AG08395 (cell line): ENCODE measurements around the gene PM20D1.

ENCODE experiments used
- DNase-seq: peaks from one replicate; pipeline ENCODE4 v3.0.0; 2012; ENCODE audit warnings: mixed read lengths, low spot score

Gene PM20D1

GRCh38 chr1:205803986-205804385, 45.9 kb downstream of the PM20D1 start:
- DNase-seq = no peak

DNA sequence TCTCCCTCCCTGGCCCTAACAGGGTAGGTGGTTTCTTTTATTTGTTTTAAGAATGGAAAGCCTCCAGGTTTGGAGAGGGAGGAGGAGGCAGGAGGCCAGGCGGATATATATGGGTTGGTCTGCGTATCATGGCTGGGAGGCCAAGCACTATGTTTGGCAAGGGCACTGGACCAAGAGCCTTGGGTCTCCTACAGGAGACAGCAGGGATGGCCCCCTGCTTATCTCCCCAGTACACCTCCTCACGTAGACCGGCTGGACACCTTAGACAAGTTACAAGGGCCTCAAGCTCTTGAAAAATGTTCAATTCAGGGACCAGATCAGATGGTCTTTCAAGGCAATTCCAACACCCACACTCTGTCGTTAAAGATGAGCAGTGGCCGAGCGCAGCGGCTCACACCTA, 47.9 kb downstream of the PM20D1 start:
- no peak for DNase-seq

- DNase-seq = no peak
Observed at GRCh38 chr1:205800981-205801703, 48.8 kb downstream of the PM20D1 start.

DNA sequence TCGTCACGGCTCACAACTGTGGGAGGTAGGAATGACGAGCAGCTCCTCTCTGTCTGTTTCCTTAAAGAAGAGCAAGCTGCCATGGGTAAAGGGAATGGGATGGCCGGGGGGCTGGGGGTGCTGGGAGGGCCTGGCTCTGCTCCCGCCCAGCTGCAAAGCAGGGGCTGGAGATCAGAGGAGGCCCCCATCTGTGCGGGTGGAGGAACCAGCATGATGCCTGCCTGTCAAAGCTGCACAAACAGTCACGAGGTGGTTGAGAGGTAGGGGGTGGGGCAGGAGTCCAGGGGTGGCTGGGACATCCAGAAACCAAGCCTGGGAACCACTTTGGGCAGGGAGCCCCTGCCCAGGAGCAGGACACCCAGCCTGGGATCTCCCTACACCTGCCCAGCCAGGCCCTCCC, 49.5 kb downstream of the PM20D1 start:
- DNase-seq = no peak

GRCh38 chr1:205798577-205798976, 51.4 kb downstream of the PM20D1 start:
- no peak for DNase-seq

GRCh38 chr1:205797168-205797567, 52.8 kb downstream of the PM20D1 start:
- DNase-seq = no peak

GRCh38 chr1:205794011-205794730, 55.8 kb downstream of the PM20D1 start:
- no peak for DNase-seq

- no peak for DNase-seq
Observed at GRCh38 chr1:205792961-205793673, 56.8 kb downstream of the PM20D1 start.

DNA sequence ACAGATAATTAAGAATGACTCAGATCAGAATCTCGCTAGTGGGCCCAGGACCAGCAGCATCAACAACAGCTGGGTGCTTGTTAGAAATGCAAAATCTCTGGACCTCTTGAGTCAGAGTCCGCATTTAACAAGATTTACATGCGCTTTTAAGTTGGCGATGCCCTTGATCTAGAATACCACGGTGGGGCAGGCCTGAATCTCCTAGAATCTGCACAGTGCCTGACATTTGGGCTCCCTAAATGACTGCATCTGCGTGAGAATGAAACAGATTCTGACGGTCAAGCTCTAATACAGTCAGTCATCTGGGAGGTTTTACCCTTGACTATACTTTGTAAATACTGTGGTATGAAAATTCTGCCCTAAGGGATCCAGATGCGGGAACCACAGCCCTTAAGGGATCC, 57.5 kb downstream of the PM20D1 start:
- peak; percentile 15 for DNase-seq

DNA sequence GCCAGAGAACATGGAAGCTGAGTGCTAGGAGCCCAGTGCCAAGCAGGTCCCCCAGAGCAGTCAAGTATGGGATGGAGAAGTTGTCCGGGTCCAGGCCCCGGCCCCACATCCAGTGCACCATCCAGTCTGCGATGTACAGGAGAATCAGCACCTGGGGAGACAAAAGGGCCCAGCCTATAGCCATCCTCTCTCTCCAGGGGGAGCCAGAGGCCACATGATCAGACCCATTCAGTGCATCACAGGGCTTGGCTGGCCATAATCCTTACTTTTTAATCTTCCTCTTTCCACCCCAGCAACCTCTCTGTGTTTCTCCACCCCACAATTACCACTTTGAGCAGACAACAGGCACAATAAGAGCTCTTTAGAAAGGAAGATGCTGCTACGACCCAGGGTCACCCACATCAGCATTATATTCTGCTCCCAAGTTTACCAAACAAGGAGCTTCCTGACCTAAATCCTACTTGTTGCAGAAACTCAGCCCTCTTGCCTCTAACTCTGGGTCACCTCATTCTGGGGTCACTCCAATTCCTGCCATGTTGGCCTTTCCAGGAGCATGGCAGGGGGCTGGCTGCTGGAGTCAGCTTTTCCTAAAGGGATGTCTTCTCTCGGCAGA, 58.3 kb downstream of the PM20D1 start:
- peak; percentile 82 for DNase-seq

DNA sequence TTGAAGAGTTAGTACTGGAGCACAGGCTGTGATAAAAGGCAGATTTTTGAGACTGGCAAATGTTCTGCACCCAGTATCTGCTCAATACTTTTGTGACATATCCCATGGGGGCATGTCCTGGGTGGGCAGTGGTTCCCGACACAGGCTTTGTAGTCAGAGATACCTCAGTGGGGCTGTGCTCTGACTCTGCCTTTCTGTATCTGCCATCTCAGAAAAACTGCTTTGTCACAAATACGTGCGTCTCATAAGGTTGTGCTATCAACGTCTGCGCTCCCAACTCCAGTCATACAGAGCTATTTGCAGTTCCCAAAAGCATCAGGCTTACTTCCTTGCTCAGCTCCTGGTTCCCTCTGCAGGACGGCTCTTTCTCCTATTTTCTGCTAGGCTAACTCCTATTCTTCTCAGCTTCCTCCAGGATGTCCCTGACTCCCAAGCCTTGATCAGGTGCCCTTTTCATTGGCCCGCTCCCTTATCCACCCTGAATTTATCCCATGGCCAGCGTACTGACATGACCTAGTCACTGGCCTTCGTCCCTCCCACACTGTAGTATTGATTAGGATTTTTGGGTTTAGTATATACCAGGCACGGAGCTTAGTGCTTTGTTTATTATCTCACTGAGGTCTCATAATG, 62.5 kb downstream of the PM20D1 start:
- no peak for DNase-seq

GRCh38 chr1:205786601-205787000, 63.3 kb downstream of the PM20D1 start:
- no peak for DNase-seq

- no peak for DNase-seq
Observed at GRCh38 chr1:205785446-205785845, 64.5 kb downstream of the PM20D1 start.

DNA sequence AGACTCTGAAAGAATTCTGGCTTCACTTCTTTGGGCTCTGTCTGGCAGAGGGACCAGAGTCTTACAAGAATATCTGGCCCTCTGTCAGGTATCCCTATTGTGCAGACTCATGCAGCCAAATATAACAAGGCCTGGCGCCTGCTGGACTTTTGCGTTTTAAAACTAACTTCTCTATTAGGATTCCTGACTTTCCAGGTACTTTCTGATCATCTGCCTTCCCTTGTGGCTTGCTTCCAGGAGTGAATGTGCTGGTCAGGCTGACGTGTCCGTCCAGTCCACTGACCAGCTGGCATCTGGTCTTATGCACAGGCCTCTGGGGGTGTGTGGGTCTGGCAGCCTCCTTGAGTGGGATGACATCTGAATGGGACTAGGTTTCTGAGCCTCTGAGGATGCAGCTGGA, 66.0 kb downstream of the PM20D1 start:
- peak; percentile 35 for DNase-seq

DNA sequence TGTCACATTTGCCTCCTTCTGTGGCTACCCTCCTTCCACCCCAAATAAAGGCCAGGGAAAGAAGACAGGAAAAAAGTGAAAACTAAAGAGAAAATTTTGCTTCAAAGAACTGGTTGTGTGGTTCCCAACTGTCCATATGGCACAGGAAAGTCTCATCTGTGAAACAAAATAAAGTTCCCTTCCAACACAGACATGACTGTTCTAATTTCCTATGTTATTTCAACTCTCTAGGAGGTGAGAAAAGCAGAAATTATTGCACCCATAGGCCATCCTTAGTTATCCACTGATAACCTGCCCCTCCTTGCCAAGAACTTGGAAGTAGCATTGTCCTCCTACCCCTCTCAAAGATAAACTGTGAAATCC, 66.5 kb downstream of the PM20D1 start:
- no peak for DNase-seq

- DNase-seq = no peak
Observed at GRCh38 chr1:205782627-205783432, 67.1 kb downstream of the PM20D1 start.

- no peak for DNase-seq
Observed at GRCh38 chr1:205780335-205780734, 69.6 kb downstream of the PM20D1 start.
